ENCODE measurements around the gene DOP1A.

The DOP1A gene

DNA sequence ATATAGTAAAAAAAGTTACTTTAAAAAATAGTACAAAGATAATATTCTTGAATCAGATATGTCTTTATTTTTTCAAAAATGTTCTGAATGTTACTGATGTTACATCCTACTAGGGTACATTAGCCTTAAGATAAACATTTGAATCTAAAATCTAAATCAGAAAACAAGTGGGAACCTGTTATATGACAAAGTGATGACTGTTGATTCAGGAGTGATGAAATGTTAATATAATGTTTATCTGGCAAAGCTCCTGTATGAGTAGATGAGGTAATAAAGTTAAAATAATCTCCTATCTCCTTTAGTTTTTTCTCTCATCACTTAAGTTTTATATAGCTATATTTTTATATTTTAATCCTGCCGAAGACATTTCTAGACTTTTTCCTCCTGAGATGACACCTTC, 4.2 kb downstream of the DOP1A start:
- no peak for DNase-seq (ENCODE audit: low read depth in 2 of 2)

DNA sequence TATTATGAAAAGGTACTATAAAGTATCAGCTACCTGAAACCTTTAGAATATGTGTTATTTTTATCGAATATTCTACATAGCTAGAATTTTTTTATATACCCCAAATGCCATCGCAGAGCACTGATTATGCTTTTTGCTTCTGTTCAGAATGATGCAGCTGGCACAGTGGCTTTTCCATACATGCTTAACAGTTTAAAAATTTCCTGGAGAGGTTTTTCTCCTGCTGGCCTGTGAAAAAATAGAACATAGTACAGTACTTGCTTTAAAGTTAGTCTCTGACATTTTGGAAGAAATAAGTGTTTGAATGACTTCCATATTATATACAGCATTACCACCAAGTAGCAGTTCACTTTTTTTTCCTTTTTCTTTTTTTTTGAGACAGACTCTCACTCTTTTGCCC, 5.3 kb downstream of the DOP1A start:
- DNase-seq (ENCODE audit: low read depth in 2 of 2): no peak

DNA sequence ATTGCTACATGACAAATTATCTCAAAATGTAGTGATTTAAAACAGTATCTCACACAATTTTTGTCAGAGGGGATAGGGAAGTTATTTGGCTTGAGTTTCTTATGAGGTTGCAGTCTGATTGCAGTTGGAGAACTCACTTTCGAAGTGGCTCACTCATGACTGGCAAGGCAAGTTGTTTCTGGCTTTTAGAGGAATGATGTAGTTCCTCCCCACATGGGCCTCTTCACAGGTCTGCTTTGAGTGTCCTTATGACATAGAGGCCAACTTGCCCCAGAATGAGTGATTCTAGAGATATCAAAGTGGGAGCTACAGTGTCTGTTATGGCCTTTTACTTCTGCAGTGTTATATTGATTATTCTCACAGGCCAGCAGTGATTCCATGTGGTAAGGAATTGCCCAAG, 6.1 kb downstream of the DOP1A start:
- DNase-seq (ENCODE audit: low read depth in 2 of 2): no peak

DNA sequence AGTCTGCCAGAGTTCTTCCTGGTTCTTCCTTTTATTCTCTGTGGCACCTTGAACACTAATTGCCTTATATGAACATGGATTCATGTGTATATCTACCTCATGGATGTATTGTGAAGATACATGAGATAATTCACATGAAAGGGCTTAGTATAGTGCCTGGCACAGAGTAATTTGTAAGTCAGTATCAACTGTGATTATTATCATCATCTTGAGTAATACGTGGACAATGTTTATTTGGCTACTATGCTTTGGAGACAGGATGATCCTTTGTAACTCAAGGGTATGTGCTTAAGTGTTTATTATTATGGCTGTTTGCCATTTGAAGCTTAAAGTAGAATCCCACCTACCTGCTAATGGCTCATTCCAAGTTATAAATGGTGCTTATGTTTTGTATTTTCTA, 16.0 kb downstream of the DOP1A start:
- DNase-seq (ENCODE audit: low read depth in 2 of 2): no peak

DNA sequence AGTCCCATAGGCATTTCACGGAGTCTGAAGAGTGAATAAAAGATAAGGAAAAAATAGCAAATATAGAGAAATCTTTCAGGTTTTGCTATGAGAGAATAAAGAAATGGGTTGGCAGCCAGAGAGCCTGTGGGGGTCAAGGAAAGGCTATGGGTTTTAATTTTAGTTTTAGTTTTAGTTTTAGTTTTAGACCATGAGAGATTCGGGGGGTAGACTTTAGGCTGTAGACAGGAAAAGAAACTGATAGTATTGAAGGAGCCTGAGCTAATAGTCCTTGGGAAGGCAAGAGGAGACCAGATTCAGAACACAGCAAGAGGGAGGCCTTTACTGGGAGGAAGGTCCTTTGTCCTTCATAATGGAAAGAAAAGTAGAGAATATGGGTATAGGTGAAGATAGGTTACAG, 19.3 kb downstream of the DOP1A start:
- no peak for DNase-seq (ENCODE audit: low read depth in 2 of 2)

DNA sequence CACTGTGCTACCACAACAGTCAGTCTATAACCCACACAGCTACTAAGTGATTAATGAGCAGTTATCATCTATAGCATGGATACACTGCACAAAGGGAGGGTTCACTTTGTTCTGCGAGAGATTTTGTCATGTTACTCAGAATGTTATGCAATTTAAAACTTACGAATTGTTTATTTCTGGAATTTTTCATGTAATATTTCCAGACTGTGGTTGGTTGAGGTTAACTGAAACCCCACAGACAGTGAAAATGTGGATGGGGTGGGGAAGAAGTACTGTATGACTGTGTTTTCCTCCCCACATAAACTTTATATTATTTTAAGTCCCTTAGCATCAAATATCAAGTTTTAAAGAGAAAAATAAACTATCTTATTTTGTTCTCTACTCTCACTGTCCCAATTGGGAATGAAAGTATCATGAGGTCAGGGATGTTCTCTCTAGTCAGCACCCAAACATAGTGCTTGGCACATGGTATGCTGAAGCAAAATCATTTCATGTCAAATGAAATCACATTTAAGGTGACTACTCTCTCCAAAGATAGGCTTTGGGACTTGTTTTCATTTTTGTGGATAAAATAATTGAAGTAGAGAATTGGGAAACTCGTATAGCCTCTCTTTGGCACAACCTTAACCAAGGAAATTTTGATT, 25.4 kb downstream of the DOP1A start:
- DNase-seq (ENCODE audit: low read depth in 2 of 2): no peak

DNA sequence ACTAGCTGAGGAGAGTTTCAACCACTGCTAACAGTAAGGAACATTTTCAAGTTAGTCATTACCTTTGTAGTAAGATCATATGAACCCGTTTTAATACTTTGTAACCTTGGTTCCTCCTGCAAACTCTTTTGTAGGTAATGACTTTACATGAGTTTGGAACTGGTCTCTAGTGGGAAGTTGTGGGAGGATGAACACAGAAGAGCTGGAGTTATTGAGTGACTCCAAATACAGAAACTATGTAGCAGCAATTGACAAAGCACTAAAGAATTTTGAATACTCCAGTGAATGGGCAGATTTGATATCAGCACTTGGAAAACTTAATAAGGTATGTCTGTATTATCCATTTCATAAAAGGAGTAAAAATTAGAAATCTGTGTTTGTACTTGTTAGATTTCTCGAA, 29.3 kb downstream of the DOP1A start:
- no peak for DNase-seq (ENCODE audit: low read depth in 2 of 2)

DNA sequence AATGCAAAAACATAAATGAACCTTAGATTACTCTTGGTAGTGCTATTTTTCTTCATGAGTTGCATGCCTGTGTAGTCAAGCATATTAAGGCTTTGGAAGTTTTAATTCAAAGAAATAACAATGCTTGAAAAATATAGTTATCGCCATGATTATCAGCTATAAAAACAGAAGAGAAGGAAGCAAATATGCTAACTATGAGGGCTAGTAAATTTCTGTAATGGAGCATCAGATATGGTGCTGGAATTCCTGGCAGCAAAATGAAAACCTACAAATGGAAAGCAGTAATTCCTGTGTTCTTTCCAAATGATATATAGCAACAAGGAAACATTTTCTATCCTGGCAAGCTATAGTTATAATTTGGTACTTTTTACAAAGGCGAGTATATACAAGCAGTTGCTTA, 29.7 kb downstream of the DOP1A start:
- DNase-seq (ENCODE audit: low read depth in 2 of 2): no peak

DNA sequence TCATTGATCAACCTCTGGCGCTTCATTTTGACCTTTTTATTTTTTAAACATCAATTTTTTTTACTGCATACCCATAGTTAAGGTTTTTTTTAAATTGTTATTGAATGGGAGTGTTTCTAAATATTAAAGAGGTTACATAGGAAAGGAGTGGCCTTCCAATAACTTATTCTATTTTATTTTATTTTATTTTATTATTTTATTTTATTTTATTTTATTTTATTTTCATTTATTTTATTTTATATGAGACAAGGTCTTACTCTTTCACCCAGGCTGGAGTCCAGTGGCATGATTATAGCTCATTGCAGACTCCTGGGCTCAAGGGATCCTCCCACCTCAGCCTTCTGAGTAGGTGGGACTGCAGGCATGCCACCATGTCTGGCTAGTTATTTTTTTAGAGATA, 30.2 kb downstream of the DOP1A start:
- DNase-seq (ENCODE audit: low read depth in 2 of 2): no peak

DNA sequence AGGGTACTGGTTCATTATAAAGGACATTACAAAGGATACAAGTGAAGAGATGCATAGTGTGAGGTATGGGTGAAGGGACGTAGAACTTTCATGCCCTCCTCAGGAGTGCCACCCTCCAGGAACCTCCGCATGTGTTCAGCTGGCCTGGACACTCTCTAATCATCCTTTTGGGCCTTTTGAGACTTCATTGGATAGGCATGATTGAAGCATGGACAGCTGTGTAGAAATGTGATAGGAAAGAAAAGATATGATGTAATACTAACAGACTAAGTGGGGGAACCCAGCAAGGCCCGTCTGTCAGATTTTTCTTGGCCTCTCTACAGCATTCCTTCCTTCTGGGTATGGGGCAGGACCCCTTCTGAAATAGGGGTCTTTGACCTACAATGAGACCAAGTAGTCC, 31.1 kb downstream of the DOP1A start:
- DNase-seq (ENCODE audit: low read depth in 2 of 2): no peak

DNA sequence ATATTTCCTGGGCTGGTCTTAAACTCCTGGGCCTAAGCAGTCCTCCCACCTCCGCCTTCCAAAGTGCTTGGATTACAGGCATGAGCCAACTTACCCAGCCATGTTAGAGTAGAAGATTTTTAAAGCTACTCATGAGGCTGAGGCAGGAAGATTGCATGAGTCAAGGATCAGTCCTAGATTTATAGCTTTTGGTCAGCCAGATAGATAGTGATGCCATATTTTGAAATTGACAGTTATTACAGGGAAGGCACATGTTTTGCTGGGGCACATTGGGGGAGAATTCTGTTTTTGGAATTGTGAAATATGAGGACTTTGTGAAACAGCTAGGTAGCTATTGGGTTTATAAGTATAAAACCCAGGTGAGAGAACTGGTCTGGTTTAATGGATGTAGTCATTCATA, 40.9 kb downstream of the DOP1A start:
- no peak for DNase-seq (ENCODE audit: low read depth in 2 of 2)

DNA sequence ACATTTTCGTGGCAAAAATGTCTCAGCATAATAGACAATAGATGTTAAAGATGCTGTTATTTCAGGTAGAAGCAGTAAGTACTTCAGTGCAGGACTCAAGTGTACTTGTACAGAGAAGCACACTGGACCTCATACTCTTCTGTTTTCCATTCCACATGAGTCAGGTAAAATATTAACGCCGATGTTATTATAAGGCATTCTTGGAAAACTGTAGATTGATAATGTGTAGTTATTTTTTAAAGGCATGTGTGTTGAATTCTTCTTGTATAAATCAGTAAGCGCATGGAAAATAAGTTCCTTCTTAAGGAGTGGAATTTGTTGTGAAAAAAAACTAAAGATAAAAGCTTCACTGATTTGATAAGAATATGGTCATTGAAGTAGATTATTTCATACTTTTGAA, 45.8 kb downstream of the DOP1A start:
- no peak for DNase-seq (ENCODE audit: low read depth in 2 of 2)

DNA sequence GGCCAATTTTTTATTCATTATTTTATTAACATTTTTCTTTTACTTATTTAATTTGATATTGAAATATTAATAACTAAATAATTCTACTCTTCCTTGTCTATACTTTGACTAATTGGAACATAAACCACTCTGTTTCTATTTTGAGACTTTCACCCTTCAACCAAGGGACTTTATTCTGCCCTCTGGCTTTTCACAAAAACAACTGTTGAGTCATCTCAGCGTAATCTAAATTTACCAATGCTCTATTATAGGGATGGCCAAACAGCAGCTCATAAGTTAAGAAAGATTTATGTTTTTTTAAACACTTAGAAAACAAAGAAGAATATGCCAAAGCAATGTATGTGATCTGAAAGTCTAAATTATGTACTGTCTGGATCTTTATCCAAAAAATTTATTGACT, 46.7 kb downstream of the DOP1A start:
- no peak for DNase-seq (ENCODE audit: low read depth in 2 of 2)

DNA sequence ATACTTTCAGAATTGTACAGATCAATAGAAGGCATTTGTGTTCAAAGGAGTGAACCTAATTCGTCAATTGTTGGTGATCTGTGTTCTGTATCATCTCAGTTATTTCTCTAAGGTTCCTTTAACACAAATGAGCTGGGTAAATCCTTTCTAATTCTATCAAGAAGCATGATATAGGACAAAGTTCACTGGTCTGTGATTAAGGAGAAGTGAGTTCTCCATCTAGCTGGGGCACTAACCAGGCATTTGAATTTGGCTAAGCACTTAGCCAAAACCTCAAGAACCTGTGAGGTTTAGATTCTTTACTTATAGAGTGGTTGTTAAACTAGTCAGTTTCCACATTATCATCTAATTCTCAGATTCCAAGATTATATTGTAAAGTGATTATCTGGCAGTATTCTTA, 50.3 kb downstream of the DOP1A start:
- DNase-seq (ENCODE audit: low read depth in 2 of 2): no peak

DNA sequence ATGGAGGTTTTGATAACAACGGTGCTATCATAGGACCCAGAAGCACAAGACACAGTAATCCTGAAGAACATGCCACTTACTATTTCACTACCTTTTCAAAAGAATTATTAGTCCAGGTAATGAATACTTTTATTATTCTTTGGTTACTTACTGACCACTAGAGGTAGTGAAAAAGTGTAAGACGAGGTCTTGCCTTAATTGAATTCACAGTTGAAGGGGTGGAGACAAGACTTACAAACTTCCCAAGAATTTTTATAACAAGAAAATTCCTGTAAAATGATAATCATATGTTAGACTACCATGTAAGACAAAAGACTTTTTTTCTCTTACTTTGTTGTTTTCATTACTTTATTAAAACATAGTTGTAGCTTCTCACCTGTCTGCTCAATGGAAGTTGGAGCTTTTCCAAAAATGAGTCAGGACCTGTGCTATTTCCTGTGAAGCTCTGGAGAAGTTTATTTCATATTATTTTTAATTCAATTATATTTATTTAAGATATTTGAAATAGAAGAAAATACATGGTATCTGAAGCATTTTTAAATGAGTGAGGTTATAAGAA, 52.4 kb downstream of the DOP1A start:
- no peak for DNase-seq (ENCODE audit: low read depth in 2 of 2)

DNA sequence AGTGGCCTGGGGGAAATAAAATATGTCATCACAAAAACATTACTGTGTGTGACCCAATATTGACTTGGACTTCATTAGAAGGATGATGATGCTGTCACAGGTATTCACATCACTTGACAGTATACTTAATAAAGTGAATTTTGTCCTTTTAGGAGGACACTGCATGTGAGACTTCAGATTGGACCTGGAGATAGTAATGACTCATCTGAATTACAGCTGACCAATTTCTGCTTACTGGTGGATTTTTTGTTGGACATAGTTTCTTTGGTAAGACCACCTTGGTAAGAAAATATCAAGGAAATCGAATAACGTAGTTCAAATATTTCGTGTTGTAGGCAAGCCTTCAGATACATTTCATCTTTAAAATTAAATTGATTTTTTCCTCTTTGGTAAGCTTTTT, 57.1 kb downstream of the DOP1A start:
- DNase-seq (ENCODE audit: low read depth in 2 of 2): no peak

DNA sequence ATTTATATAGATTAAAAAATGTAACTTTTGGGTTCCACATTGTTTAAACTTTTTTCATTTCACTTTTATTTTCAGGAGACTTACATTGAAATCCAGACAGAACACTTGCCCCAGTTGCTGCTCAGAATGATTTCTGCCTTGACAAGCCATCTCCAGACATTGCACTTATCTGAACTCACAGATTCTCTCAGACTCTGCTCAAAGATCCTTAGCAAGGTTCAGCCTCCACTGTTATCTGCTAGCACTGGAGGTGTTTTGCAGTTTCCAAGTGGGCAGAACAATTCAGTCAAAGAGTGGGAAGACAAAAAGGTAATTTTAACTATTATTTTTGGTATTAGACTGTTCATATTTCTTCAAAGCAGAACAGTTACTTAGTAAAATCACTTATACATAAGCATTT, 58.0 kb downstream of the DOP1A start:
- DNase-seq (ENCODE audit: low read depth in 2 of 2): no peak

DNA sequence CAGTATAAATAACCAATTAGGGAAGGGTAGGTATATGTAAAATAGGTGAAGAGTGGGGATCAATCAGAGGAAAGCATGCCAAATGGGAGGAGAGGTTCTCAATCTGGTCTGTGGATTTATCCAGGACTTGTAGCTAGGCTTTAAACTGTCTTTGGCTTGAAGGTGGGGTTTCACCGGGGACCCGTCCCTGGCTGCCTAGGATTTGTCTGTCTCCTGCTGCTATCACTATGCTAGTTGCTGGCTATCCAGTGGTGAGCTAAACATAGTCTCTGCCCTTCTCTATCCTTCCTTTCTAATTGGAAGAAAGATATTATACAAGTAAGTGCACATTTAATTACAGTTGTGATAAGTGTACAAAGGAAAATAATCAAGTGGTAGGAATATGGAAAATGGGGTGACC, 58.8 kb downstream of the DOP1A start:
- DNase-seq (ENCODE audit: low read depth in 2 of 2): no peak

DNA sequence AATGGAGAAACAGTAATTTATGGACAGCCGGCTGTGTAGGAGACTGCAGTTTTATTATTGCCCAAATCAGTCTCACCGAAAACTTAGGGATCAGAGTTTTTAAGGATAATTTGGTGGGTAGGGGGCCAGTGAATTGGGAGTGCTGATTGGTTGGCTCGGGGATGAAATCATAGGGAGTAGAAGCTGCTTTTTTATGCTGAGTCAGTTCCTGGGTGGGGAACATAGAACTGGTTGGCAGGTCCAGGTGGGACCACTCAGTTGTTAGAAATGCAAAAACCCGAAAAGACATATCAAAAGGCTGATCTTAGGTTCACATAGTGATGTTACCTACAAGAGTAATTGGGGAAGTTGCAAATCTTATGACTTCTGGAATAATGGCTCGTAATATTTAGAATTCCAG, 59.3 kb downstream of the DOP1A start:
- DNase-seq (ENCODE audit: low read depth in 2 of 2): no peak

DNA sequence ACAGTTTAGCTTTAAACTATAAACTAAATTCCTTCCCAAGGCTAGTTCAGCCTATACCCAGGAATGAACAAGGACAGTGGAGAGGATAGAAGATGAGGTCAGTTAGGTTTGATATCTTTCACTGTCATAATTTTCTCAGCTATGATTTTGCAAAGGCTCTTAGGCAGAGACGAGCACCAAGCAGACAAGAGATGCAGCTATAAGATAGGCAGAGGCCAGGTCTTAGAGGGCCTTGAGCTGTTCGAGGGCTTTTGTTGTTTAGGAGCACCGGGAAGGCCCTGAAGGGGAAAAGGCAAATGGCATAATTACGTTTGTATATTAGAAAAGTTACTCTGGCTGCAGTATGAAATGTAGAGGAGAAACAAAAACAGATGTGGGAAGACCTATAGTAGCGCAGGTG, 59.8 kb downstream of the DOP1A start:
- no peak for DNase-seq (ENCODE audit: low read depth in 2 of 2)

DNA sequence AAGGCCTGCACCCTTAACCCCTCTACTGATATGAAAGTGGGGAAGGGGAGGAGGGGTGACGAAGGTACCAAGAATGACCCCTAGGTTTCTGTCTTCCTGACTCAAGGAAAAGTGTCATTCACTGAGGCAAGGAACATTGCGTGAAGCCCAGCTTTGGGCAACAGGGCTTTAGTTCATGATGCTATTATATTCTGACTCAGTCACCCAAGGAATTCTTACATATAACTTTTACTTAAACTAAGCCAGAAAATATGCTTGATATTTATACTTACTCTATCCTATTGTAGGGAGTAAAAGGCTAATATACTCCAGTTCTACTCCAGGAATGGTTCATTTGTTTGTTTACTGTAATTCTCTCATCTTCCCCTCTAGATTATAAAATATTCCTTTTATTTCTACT, 60.5 kb downstream of the DOP1A start:
- DNase-seq (ENCODE audit: low read depth in 2 of 2): no peak

DNA sequence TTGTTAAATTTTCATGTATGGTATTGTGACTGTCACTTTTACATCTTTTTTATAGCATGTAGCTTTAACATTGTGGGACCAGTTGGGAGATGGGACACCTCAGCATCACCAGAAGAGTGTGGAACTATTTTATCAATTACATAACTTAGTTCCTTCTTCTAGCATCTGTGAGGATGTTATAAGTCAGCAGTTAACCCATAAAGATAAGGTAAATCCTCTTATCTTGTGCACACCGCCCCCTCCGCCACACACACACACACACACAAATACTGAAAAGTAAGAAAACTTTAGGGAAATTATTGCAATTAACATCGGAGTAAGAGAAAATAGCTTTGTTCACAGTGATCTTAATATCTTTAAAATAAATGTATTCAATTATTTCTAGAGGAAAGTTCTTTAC, 64.7 kb downstream of the DOP1A start:
- no peak for DNase-seq (ENCODE audit: low read depth in 2 of 2)

DNA sequence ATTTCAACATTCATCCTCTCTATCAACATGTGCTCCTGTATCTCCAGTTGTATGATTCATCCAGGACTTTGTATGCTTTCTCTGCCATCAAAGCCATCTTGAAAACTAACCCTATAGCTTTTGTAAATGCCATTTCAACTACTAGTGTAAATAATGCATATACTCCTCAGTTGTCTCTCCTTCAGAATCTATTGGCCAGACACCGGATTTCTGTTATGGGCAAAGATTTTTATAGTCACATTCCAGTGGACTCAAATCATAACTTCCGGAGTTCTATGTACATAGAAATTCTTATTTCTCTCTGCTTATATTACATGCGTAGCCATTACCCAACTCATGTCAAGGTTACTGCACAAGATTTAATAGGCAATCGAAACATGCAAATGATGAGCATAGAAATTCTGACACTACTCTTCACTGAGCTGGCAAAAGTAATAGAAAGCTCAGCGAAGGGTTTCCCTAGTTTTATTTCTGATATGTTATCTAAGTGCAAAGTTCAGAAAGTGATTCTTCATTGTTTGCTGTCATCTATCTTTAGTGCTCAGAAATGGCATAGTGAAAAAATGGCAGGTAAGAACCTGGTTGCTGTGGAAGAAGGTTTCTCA, 70.7 kb downstream of the DOP1A start:
- no peak for DNase-seq (ENCODE audit: low read depth in 2 of 2)

DNA sequence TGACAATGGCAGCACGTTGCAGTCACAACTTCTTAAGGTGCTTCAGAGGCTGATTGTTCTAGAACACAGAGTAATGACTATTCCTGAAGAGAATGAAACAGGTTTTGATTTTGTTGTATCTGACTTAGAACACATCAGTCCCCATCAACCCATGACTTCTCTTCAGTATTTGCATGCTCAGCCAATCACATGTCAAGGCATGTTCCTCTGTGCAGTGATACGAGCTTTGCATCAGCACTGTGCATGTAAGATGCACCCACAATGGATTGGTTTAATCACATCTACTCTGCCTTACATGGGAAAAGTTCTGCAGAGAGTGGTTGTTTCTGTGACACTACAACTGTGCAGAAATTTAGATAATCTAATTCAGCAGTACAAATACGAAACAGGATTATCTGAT, 71.3 kb downstream of the DOP1A start:
- DNase-seq (ENCODE audit: low read depth in 2 of 2): no peak
